ENCODE measurements around the gene KRTAP2-1.
"Not testable (repeated sequence)": the region's sequence is repeated elsewhere in the genome, so short reads cannot be mapped to it uniquely, and the experiment has no call there.

Gene KRTAP2-1, protein sequence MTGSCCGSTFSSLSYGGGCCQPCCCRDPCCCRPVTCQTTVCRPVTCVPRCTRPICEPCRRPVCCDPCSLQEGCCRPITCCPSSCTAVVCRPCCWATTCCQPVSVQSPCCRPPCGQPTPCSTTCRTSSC

GRCh38 chr17:41046735-41047465, at the start of gene KRTAP2-1:
KRTAP2-1 (minus strand) TSS chr17:41047316; CDS start chr17:41047267, 49 bp downstream.
- DNase-seq (ENCODE audit: low read depth in 2 of 2), result not testable (repeated sequence)

- no peak for DNase-seq (ENCODE audit: low read depth in 2 of 2)
These were observed 48.9 kb upstream of the KRTAP2-1 start for GRCh38 chr17:41096055-41096454.

DNA sequence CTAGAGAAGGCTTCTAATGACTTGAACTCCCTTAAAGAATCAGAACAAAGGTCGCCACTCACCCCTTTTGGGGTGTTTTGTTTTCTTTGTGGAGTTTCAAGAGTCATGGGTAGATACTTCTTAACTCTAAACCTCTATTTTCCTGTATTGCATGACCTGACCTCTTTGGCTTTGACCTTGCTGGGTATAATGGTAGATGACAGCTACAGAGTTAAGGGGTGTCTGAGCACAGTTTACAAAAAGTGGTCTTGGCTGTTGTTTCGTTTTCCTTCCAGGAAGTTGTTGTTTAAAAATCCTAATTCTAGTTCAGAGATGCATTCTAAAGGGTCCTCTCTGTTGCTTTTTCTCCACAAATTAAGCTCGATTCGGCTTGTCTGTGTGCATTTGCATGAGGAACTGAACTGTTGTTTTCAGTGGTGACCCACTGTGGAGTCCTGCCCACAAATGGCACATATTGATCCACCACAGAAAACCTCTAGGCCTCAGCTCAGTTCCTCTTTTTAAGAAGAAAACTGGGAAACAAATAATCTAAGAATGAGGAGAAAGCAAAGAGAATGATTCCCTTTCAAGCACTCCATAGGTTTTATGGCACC, 41.7 kb upstream of the KRTAP2-1 start:
- DNase-seq (ENCODE audit: low read depth in 2 of 2), result not testable (repeated sequence)

GRCh38 chr17:41084100-41084856, 37.2 kb upstream of the KRTAP2-1 start, which contains the start of gene KRTAP4-7:
KRTAP4-7 (plus strand) TSS chr17:41084150; CDS start chr17:41084207, 57 bp downstream.
- DNase-seq (ENCODE audit: low read depth in 2 of 2), result not testable (repeated sequence)

GRCh38 chr17:41083427-41083826, 36.3 kb upstream of the KRTAP2-1 start:
- DNase-seq (ENCODE audit: low read depth in 2 of 2), result not testable (repeated sequence)

GRCh38 chr17:41082626-41083025, 35.5 kb upstream of the KRTAP2-1 start:
- DNase-seq (ENCODE audit: low read depth in 2 of 2), result no peak

GRCh38 chr17:41076788-41077187, 29.7 kb upstream of the KRTAP2-1 start:
- DNase-seq (ENCODE audit: low read depth in 2 of 2), result no peak

GRCh38 chr17:41073676-41074075, 26.6 kb upstream of the KRTAP2-1 start:
- no peak for DNase-seq (ENCODE audit: low read depth in 2 of 2)

DNA sequence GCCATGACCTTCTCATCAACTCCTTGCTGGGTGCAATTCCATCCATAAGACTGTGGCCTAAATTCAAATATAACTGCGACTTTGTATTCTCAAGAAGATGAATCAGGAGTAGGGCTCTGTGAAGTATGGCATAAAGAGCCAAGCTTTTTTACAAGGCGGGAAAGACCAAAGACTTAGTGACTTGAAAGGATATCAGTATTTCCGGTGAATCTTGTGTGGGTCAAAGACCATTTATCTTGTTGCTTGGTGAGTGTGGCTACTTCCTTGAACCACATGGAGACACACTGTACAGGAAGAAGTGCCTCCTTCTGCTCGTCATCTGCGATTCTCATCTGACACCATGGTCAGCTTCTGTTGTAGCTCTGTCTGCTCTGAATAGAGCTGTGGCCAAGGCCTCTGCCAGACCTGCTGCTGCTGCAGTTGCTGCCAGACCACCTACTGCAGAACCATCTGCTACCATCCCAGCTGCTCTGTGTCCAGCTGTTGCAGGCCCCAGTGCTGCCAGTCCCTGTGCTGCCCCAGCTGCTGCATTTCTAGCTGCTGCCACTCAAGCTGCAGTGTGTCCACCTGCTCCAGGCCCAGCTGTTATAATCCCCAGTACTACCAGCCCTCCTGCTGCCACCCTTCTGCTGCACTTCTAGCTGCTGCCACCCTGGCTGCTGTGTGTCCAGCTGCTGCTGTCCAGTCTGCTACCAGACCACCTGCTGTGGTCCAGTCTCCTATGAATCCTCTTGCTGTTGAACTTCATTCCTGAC, 24.7 kb upstream of the KRTAP2-1 start:
- DNase-seq (ENCODE audit: low read depth in 2 of 2), result no peak

DNA sequence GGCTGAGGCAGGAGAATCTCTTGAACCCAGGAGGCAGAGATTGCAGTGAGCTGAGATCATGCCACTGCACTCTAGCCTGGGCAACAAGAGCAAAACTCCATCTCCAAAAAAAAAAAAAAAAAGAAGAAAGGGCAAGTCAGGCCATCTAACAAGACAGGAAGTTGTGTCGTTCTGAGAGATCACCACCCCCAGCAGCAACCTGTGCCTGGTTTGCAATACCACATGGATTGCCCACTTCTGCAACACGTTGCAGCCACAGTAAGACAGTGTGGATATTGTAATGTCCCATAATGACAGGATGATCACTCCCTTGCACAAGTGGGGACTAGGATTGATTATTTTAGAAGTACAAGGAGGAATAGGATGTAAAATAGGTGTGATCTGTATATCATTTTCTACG, 21.9 kb upstream of the KRTAP2-1 start:
- no peak for DNase-seq (ENCODE audit: low read depth in 2 of 2)

GRCh38 chr17:41067281-41067680, 20.2 kb upstream of the KRTAP2-1 start:
- no peak for DNase-seq (ENCODE audit: low read depth in 2 of 2)

DNA sequence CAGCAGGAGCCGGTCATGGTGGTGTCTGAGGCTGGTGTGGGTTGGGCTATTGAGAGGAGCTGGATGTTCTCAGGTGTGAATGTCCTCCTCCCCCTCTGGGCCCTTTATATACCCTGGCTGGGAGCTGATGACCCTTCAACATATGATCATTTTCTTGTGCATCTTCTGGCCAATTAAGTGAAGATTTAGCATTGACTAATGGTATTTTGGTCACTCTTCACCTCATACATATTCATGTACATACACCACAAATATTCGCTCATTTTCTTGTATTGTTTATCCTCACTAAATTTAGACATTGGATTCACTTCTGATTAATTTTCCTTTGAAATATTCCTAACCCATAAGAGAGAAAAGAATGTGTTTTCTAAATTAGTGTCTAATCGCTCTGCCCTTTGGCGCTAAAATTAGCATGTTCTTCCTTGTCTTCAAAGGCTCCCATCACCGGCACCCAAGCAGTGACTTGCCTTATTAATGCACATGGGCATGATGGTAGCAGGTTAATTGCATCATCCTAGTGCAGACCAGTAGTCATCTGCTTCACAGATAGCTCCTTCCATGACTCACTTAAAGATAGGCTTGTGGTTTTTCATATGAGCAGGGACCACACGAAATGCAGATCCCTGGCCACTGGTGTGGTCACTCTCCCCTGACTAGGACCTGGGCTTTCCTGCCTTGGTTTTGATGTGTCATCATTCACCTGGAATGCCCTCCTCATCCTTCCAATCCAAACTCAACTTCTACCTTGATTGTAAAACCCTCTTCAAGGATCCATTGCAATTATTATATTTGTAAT, 18.9 kb upstream of the KRTAP2-1 start, which contains the start of gene KRTAP2-4:
KRTAP2-4 (minus strand) TSS at position 51 of the 796 bp plus-strand sequence; CDS start at position 17, 34 bp downstream.
- DNase-seq (ENCODE audit: low read depth in 2 of 2), result no peak

DNA sequence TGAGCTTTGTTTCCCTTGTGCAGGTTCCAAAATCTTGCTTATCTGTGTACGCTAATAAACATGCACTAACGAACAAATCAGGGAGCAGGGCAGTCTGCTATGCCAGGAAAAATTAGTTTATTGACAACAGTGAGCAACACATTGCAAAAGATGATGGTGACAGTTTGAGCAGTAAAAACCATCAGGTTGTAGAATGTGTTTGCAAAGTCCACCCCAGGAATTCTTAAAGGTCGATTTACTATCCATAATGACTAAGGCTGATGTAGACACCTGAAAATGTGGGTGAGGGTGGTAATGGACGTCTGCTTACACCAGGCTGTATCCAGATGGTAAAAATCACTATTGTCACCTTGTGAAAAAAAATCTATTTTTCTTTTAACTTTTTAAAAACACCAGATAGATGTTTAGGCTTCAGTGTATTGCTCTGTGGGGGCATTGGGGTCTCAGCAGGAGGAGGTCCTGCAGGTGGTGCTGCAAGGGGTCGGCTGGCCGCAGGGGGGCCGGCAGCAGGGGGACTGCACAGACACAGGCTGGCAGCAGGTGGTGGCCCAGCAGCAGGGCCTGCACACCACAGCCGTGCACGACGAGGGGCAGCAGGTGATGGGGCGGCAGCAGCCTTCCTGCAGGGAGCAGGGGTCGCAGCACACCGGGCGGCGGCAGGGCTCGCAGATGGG, 18.0 kb upstream of the KRTAP2-1 start:
- DNase-seq (ENCODE audit: low read depth in 2 of 2), result not testable (repeated sequence)

DNA sequence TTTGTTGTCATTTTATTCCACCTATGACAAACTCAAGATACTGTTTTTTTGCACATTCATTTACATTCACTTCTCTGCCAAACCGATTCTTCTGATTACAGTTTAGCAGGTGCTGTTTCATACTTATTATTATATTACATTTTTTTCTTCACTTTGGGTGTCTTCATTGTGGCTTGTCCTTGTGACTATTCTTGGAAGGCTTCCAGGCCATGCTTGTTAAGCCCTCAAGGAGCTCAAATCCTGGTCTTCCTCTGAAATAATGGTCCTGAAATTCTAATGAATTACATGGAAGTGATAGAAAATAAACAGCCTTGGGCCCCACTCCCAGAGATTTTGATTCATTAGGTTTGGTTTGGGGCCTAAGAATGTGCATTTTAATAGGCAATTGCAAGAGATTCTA, 17.2 kb upstream of the KRTAP2-1 start:
- no peak for DNase-seq (ENCODE audit: low read depth in 2 of 2)

DNA sequence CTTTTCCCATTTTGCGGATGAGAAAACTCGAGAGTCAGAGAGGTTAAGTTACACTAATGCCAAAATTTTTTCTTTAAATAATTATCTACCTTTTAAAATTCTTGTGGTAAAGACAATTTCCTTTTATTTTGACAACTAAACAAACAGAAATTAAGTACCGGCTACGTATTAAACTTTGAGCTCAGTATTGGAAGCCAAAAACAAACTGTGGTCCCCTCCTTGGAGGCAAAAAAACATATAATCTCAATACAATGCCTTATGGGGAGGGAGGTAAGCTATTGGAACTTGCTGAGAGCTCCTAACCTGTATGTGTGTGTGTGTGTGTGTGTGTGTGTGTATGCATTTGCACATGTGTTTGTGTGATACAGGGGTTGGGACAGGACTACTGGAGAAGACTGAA, 16.3 kb upstream of the KRTAP2-1 start:
- no peak for DNase-seq (ENCODE audit: low read depth in 2 of 2)

GRCh38 chr17:41061964-41062363, 14.8 kb upstream of the KRTAP2-1 start:
- DNase-seq (ENCODE audit: low read depth in 2 of 2), result no peak

- DNase-seq (ENCODE audit: low read depth in 2 of 2), result no peak
These were observed 13.0 kb upstream of the KRTAP2-1 start, which contains the start of gene KRTAP2-3 for GRCh38 chr17:41060052-41060604. KRTAP2-3 (minus strand) TSS chr17:41060114; CDS start chr17:41060050, 64 bp downstream.

- not testable (repeated sequence) for DNase-seq (ENCODE audit: low read depth in 2 of 2)
These were observed 12.3 kb upstream of the KRTAP2-1 start for GRCh38 chr17:41059276-41060051.

DNA sequence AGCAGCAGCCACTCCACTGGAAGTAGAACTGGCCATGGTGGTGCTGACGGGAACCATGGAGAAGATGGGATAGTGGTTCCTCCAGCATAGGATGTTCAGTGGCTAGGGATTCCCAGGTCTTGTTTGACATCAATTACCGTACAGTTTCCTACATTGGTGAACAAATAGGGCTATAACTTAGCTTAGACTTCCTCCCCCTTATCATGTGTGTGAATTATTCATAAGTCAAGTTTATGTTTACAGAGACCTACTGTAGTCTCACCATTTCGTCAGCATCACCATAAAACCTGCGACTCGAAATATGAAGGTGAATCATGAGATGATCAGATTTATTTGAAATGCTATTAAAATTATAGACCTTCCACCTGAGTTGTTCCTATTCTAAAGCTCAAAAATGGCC, 11.6 kb upstream of the KRTAP2-1 start:
- DNase-seq (ENCODE audit: low read depth in 2 of 2), result no peak

Measured in activated CD4-positive, alpha-beta T cell treated with anti-CD3 and anti-CD28 coated beads for 24 hours (primary cell).